HepG2 (cell line): ENCODE measurements around the gene KIAA0232. TPM values are rescaled to one million over a fixed set of nuclear protein-coding genes. Genes with fewer than 3 reads are reported as not detected.

Experiments
- ATRX ChIP-seq: sonication (generic); formaldehyde crosslinking; IDR thresholded peaks from 2 replicates; pipeline ENCODE4 v1.4.0; 2020; ENCODE audit warnings: missing genetic modification reagents, borderline replicate concordance
- HNRNPLL ChIP-seq: fragments of 200-400 bp; formaldehyde crosslinking; IDR thresholded peaks from 2 replicates; pipeline ENCODE4 v1.6.1; 2017; ENCODE audit warnings: mild to moderate bottlenecking, low read depth, low read length; ENCODE audit not compliant: poor library complexity, severe bottlenecking
- KAT7 ChIP-seq: IDR thresholded peaks from 2 replicates; pipeline ENCODE4 v1.6.1; 2018; ENCODE audit warnings: borderline replicate concordance, missing compliant biosample characterization
- KDM5B ChIP-seq: sonication (generic); formaldehyde crosslinking; IDR thresholded peaks from 2 replicates; pipeline ENCODE4 v1.4.0; 2020; ENCODE audit warnings: missing genetic modification reagents, mild to moderate bottlenecking, borderline replicate concordance
- MAZ ChIP-seq, 2 experiments: sonication (generic) in 1 of 2; formaldehyde crosslinking in 1 of 2; IDR thresholded peaks; 2 replicates each; pipeline versions ENCODE4 v1.5.0 to v1.6.1; 2012 to 2020; ENCODE audit warnings: low read depth in 2 of 2, mild to moderate bottlenecking in 2 of 2, borderline replicate concordance in 1 of 2, improper control_type of control experiment in 1 of 2, low read length in 1 of 2, missing genetic modification reagents in 1 of 2, moderate library complexity in 1 of 2
- MEIS2 ChIP-seq: sonication (generic); formaldehyde crosslinking; IDR thresholded peaks from 2 replicates; pipeline ENCODE4 v1.9.0; 2021; ENCODE audit warnings: mild to moderate bottlenecking, missing genetic modification reagents
- MIER3 ChIP-seq: IDR thresholded peaks from 2 replicates; pipeline ENCODE4 v1.6.1; 2016; ENCODE audit warnings: missing compliant biosample characterization, borderline replicate concordance
- NONO ChIP-seq, 2 experiments: fragments of 450-650 bp in 1 of 2; sonication (generic) in 1 of 2; formaldehyde crosslinking in 1 of 2; IDR thresholded peaks in 1 of 2; conservative IDR thresholded peaks in 1 of 2; 2 replicates each; pipeline versions ENCODE4 v1.6.1 to v1.8.0; 2017 to 2022; ENCODE audit warnings: mild to moderate bottlenecking in 1 of 2, missing genetic modification reagents in 1 of 2, moderate library complexity in 1 of 2
- NR2F6 ChIP-seq, 2 experiments: IDR thresholded peaks; 2 replicates each; pipeline ENCODE4 v1.6.1; 2016; ENCODE audit warnings: antibody characterized with exemption in 1 of 2, mild to moderate bottlenecking in 1 of 2
- RBFOX2 ChIP-seq: fragments of 200-400 bp; formaldehyde crosslinking; IDR thresholded peaks from 2 replicates; pipeline ENCODE4 v1.6.1; 2017; ENCODE audit warnings: low read depth, mild to moderate bottlenecking, low read length
- RXRB ChIP-seq: IDR thresholded peaks from 2 replicates; pipeline ENCODE4 v1.6.1; 2016; ENCODE audit warnings: borderline replicate concordance, missing genetic modification reagents, missing compliant biosample characterization
- THAP11 ChIP-seq: IDR thresholded peaks from 2 replicates; pipeline ENCODE4 v1.6.1; 2016; ENCODE audit warnings: missing biosample characterization, missing genetic modification reagents
- ZFY ChIP-seq: sonication (generic); formaldehyde crosslinking; IDR thresholded peaks from 2 replicates; pipeline ENCODE4 v1.4.0; 2020; ENCODE audit warnings: missing genetic modification reagents
- ZNF30 ChIP-seq: sonication (generic); formaldehyde crosslinking; IDR thresholded peaks from 2 replicates; pipeline ENCODE4 v1.5.0; 2020; ENCODE audit warnings: mild to moderate bottlenecking, missing genetic modification reagents
- ZNF572 ChIP-seq: sonication (generic); formaldehyde crosslinking; IDR thresholded peaks from 2 replicates; pipeline ENCODE4 v1.5.1; 2020; ENCODE audit warnings: mild to moderate bottlenecking, missing genetic modification reagents
- polyA plus RNA-seq, 8 experiments: library from polyadenylated mRNA; depleted of rRNA in 3 of 8; stranded (reverse) in 7 of 8; unstranded in 1 of 8; fragments of >200 nt; fragmentation: Illumina TruSeq in 4 of 8; extraction: Trizol in 4 of 8; gene quantifications; 2 replicates each; pipeline versions ENCODE4 v1.2.1 to v1.2.3, GENCODE V29; 2011 to 2016; ENCODE audit warnings: low read depth in 4 of 8, missing spikeins in 1 of 8, mixed read lengths in 1 of 8; ENCODE audit not compliant: insufficient read depth in 1 of 8
- total RNA-seq, 5 experiments: library from RNA; depleted of rRNA; stranded (reverse); fragments of >200 nt; fragmentation: Illumina TruSeq; extraction: Trizol; gene quantifications; 2 replicates each; pipeline ENCODE4 v1.2.3, GENCODE V29; 2016; ENCODE audit warnings: low read depth in 1 of 5
- TF ChIP-seq, protein P1 (sequence below): sonication (generic); formaldehyde crosslinking; IDR thresholded peaks from 2 replicates; pipeline ENCODE4 v1.4.0; 2020; ENCODE audit warnings: mild to moderate bottlenecking, missing genetic modification reagents
- TF ChIP-seq, protein P2 (sequence below): sonication (generic); formaldehyde crosslinking; conservative IDR thresholded peaks from 2 replicates; pipeline ENCODE4 v1.8.0; 2022; ENCODE audit warnings: low read depth, missing genetic modification reagents
- TF ChIP-seq, protein P3 (sequence below): sonication (generic); formaldehyde crosslinking; IDR thresholded peaks from 2 replicates; pipeline ENCODE4 v1.4.0; 2020; ENCODE audit warnings: missing genetic modification reagents, borderline replicate concordance

Gene KIAA0232
- total and polyA plus RNA-seq, 2 of the 13 experiments (the other 11 are each of a cell fraction or from before 2014, with no cell fraction given), result 7.8 to 17.1 TPM

DNA sequence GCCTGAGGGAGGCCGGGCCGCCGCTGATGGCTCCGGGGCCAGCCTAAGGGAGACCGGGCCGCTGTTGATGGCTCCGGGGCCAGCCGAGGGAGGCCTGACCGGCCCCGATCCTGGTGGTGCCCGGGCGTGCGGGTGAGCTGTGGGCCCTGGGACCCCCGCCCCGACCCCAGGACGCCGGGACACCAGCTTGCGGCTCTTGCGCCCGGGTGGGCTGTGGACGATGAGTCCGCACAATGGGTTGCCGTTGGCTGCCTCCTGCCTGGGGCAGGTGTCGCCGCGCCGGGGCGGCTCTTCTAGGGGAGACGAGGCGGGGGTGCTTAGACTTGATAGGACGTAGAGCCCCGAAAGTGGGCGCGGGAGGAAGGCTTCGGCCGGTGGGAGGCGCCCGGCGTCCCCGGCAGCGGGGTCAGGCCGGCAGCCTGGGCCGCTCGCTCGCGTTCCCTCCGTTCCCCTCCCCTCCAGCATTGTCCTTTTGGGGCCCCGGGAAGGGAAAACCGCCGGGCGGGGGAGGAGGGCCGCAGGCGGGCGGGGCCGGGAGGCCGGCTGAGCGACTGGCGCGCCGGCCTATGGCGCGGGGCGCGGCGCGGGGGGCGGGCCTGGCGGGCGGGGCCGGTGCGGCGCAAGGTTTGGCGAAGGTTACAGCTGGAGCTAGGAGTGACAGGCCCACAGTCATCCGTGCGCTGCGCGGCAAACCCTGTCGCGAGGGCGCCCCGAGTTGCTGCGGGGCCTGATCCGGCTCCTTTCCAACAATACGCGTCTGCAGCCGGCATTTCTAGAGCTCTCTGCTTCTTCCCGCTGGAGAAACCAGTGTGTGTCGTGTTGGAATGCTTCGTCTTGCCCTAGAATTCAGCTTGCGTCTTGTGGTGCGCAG lies 819 bp downstream of the KIAA0232 start (continued):
- TF ChIP-seq, protein P1, sequence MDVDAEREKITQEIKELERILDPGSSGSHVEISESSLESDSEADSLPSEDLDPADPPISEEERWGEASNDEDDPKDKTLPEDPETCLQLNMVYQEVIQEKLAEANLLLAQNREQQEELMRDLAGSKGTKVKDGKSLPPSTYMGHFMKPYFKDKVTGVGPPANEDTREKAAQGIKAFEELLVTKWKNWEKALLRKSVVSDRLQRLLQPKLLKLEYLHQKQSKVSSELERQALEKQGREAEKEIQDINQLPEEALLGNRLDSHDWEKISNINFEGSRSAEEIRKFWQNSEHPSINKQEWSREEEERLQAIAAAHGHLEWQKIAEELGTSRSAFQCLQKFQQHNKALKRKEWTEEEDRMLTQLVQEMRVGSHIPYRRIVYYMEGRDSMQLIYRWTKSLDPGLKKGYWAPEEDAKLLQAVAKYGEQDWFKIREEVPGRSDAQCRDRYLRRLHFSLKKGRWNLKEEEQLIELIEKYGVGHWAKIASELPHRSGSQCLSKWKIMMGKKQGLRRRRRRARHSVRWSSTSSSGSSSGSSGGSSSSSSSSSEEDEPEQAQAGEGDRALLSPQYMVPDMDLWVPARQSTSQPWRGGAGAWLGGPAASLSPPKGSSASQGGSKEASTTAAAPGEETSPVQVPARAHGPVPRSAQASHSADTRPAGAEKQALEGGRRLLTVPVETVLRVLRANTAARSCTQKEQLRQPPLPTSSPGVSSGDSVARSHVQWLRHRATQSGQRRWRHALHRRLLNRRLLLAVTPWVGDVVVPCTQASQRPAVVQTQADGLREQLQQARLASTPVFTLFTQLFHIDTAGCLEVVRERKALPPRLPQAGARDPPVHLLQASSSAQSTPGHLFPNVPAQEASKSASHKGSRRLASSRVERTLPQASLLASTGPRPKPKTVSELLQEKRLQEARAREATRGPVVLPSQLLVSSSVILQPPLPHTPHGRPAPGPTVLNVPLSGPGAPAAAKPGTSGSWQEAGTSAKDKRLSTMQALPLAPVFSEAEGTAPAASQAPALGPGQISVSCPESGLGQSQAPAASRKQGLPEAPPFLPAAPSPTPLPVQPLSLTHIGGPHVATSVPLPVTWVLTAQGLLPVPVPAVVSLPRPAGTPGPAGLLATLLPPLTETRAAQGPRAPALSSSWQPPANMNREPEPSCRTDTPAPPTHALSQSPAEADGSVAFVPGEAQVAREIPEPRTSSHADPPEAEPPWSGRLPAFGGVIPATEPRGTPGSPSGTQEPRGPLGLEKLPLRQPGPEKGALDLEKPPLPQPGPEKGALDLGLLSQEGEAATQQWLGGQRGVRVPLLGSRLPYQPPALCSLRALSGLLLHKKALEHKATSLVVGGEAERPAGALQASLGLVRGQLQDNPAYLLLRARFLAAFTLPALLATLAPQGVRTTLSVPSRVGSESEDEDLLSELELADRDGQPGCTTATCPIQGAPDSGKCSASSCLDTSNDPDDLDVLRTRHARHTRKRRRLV, result no peak
- TF ChIP-seq, protein P2, sequence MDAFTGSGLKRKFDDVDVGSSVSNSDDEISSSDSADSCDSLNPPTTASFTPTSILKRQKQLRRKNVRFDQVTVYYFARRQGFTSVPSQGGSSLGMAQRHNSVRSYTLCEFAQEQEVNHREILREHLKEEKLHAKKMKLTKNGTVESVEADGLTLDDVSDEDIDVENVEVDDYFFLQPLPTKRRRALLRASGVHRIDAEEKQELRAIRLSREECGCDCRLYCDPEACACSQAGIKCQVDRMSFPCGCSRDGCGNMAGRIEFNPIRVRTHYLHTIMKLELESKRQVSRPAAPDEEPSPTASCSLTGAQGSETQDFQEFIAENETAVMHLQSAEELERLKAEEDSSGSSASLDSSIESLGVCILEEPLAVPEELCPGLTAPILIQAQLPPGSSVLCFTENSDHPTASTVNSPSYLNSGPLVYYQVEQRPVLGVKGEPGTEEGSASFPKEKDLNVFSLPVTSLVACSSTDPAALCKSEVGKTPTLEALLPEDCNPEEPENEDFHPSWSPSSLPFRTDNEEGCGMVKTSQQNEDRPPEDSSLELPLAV (CRISPR knock-in tag), result no peak
- TF ChIP-seq MAZ (IDR thresholded peaks at IDR 0.05; ENCODE audit: borderline replicate concordance, low read depth, low read length) (peak; percentile 95), MAZ (CRISPR knock-in tag; IDR thresholded peaks at IDR 0.05; ENCODE audit: low read depth) (peak; percentile 87; the same call in 1 of the 2 replicates), MEIS2 (peak; percentile 67), NR2F6 (IDR thresholded peaks at IDR 0.05) (no peak), NR2F6 (CRISPR knock-in tag; IDR thresholded peaks at IDR 0.05) (0 out of 2 replicates have a peak, but pooled peaks have one; percentile 19), KAT7 (CRISPR knock-in tag) (peak; percentile 59; the same call in 1 of the 2 replicates), ZFY (peak; percentile 27; the same call in 1 of the 2 replicates), ATRX (CRISPR knock-in tag) (no peak), RBFOX2 (peak; percentile 86), THAP11 (CRISPR knock-in tag) (peak; percentile 47; the same call in 1 of the 2 replicates), MIER3 (CRISPR knock-in tag) (0 out of 2 replicates have a peak, but pooled peaks have one; percentile 7), RXRB (CRISPR knock-in tag) (peak; percentile 52), ZNF30 (CRISPR knock-in tag) (no peak), NONO (IDR thresholded peaks at IDR 0.05) (no peak), NONO (CRISPR knock-in tag; conservative IDR thresholded peaks at IDR 0.05) (0 out of 2 replicates have a peak, but pooled peaks have one; percentile 52), KDM5B (CRISPR knock-in tag) (peak; percentile 74; the same call in 1 of the 2 replicates), ZNF572 (no peak; the same call in 1 of the 2 replicates), HNRNPLL (peak; percentile 64)
- TF ChIP-seq, protein P3, sequence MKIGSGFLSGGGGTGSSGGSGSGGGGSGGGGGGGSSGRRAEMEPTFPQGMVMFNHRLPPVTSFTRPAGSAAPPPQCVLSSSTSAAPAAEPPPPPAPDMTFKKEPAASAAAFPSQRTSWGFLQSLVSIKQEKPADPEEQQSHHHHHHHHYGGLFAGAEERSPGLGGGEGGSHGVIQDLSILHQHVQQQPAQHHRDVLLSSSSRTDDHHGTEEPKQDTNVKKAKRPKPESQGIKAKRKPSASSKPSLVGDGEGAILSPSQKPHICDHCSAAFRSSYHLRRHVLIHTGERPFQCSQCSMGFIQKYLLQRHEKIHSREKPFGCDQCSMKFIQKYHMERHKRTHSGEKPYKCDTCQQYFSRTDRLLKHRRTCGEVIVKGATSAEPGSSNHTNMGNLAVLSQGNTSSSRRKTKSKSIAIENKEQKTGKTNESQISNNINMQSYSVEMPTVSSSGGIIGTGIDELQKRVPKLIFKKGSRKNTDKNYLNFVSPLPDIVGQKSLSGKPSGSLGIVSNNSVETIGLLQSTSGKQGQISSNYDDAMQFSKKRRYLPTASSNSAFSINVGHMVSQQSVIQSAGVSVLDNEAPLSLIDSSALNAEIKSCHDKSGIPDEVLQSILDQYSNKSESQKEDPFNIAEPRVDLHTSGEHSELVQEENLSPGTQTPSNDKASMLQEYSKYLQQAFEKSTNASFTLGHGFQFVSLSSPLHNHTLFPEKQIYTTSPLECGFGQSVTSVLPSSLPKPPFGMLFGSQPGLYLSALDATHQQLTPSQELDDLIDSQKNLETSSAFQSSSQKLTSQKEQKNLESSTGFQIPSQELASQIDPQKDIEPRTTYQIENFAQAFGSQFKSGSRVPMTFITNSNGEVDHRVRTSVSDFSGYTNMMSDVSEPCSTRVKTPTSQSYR (CRISPR knock-in tag), result no peak
